ENCODE measurements around the gene SCN9A.

The SCN9A gene

GRCh38 chr2:166147883-166148282 lies 227.9 kb downstream of the SCN9A start:
- Histone ChIP-seq H3K36me3 (ENCODE audit: insufficient read depth, low read length) (no peaks in the 10 kb centered on the region), H3K4me1 (ENCODE audit: insufficient read depth, low read length) (peaks cover 5% of the 10 kb centered on the region; the same call in 1 of the 2 replicates), H3K9me3 (ENCODE audit: control insufficient read depth, insufficient read depth, low read length) (no peaks in the 10 kb centered on the region), H3K9ac (ENCODE audit: low read depth, low read length) (no peak overlapping the region)
